ENCODE measurements around the gene L1TD1.
"Not testable (repeated sequence)": the region's sequence is repeated elsewhere in the genome, so short reads cannot be mapped to it uniquely, and the experiment has no call there.

The L1TD1 gene

DNA sequence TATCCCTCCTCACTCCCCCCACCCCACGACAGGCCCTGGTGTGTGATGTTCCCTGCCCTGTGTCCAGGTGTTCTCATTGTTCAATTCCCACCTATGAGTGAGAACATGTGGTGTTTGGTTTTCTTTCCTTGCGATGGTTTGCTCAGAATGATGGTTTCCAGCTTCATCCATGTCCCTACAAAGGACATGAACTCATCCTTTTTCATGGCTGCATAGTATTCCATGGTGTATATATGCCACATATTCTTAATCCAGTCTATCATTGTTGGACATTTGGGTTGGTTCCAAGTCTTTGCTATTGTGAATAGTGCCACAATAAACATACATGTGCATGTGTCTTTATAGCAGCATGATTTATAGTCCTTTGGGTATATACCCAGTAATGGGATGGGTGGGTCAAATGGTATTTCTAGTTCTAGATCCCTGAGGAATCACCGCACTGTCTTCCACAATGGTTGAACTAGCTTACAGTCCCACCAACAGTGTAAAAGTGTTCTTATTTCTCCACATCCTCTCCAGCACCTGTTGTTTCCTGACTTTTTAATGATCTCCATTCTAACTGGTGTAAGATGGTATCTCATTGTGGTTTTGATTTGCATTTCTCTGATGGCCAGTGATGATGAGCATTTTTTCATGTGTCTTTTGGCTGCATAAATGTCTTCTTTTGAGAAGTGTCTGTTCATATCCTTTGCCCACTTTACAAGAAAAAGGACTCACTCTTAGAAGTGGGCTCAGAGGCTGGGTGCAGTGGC is 45.2 kb downstream of the L1TD1 start:
- DNase-seq, result not testable (repeated sequence)

DNA sequence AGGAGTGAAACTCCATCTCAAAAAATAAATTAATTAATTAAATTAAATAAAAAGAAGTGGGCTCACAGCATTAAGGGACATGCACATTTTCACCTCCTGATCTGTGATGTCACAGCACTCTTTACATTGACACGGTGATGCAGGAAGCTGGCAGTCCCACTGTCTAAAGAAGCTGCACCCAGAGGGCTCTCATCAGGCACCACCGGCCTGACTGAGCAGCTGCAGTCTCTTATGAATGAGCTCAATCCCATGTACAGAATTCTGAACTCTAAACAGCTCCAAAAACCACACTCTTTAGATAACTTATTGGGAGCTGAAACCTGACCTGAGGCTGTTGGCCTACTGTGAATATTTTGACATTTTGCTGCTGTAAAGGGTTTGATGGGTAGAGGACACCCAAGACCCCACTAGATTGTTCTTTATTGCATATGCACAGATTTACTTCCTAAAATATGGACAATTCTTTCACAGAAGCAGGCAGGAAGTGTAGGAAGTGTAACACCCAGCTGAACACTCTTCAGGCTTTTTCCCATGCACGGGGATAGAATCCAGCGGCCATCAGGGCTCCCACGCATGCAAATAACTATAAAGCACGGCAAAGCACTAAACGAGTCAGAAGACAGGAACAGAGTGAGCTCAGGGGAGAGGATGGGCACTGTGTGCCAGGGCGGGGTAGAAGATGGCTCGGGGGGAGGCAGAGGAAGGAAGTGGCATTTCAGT is 46.2 kb downstream of the L1TD1 start:
- DNase-seq, result no peak

DNA sequence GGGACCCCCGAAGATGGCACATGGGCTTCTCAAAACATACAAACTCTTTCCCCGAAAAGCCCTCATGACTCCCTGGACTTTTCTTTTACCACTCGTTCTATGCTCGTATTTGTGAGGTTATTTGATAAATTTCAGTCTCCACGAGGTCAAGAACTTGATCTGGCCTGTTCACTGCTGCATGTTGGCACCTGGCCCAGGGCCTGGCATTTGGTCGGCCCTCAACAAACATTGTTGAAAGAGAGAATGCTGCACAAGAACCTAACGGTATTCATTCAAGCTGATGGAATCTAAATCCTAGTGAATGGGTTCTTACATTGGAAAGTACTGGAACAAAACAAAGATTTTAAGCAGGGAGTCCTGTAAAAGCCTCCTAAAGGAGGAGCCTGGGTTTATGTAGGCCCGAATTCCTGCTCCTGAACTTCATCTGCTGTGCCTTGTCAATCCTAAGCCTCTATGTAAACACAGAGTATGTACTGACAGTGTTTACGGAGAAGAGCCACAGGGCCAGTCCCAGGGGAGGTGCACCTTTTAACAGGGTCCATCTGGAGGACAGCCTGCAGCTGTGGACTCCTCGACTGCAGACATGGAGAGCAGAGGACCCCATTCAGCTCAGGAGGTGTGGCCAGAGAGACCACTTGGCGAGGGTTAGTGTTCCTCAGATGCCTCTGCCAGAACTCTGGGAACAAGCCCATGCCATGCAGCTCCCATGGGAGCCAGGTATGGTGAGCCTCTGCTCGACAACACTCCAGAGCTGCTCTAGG is 46.9 kb downstream of the L1TD1 start:
- DNase-seq, result no peak

DNA sequence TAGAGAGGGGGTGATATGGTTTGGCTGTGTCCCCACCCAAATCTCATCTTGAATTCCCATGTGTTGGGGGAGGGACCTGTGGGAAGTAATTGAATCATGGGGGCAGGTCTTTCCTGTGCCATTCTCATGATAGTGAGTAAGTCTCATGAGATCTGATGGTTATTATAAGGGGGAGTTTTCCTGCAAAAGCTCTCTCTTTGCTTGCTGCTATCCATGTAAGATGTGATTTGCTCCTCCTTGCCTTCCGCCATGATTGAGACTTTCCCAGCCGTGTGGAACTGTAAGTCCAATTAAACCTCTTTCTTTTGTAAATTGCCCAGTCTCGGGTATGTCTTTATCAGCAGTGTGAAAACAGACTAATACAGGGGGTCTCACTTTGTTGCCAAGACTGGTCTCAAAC is 49.7 kb downstream of the L1TD1 start:
- not testable (repeated sequence) for DNase-seq

DNA sequence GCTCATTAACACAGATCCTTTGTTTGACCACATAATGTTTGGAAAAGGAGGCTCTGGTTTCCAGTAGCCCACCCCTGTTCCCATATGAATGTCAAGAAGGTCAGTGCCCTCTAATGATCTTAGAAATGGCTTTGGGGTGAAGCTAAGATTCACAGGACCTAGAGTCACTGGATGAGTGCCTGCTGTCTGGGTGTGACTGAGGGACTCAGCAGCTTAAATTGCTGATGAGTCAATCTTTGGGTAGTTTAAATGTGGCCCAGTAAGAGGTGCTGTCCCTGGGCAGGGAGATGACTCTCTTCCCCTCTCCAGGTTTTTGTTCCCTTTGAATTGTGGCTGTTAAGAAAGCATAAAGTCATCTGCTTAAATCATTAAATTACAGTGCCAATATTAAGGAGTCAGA is 50.6 kb downstream of the L1TD1 start:
- peak; percentile 18 for DNase-seq

DNA sequence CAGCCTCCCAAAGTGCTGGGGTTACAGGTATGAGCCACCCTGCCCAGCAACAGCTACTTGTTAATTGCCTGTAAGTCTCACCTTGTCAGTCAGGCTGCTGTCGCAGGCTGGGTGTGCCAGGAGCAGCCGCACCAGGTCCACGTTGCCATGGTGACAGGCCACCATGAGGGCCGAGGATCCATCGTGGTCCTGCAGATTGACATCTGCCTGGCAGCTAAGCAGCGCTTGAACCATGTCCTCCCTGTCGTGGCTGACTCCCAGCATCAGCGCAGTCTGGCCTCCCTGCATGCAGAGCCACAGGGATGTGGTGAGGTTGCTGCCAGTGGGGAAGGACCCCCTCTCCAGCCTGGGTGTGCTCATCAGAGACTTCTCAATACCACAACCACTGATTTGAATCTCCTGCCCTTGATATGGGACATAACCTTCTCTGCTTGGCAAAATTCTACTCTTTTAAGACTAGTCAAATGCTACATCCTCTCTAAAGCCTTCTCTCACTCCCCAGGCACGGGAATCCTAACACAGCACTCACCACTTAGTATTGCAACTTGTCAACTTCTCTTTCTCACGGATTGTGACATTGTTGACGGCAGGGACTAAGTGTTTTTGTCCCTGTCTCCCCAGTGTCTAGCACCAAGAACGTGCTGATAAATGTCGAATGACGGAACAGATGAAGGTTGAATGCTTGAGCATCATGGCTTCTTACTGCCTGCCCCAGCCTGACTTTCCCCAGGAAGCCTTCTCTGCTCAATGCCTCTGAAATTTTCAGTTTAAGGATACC is 52.9 kb downstream of the L1TD1 start:
- no peak for DNase-seq

DNA sequence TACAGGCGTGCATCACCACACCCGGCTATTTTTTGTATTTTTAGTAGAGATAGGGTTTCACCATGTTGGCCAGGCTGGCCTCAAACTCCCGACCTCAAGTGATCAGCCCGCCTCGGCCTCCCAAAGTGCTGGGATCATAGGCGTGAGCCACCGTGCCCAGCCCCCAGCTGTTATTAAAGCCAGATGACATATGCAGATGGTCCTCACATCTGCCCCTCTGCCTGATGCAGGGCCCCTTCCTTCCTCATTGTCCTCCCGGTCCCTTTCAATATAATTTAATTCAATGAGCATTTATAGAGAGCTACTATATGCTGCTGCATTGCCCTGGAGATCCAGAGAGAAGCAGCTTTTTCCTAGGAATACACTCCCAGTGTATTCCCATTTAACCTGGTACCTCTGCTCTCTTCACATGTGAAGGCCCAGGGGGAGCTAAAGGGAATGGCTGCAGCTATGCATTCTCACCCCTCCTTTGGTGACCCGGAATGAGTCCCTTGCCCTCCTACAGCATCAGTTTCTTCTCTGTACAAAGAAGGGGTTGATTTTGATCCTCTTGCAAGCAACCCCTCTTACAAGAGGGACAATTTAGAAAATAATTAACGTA is 55.6 kb downstream of the L1TD1 start:
- no peak for DNase-seq

DNA sequence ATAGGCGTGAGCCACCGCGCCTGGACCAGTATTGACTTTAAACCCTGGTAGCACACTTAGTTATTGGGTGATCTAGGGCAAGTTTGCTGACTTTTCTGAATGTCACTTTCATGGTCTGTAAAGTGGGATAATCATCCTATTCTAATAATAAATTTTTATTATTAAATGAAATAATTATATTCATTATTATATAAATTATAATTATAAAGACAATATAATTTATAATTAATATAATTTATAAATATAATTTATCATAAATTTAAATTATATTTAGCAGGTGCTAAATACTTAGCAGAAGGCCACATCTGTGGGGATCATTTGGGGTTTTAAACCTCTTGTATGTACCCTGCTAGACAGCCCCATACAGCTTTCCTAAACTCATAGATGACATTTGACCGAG is 64.9 kb downstream of the L1TD1 start:
- no peak for DNase-seq

DNA sequence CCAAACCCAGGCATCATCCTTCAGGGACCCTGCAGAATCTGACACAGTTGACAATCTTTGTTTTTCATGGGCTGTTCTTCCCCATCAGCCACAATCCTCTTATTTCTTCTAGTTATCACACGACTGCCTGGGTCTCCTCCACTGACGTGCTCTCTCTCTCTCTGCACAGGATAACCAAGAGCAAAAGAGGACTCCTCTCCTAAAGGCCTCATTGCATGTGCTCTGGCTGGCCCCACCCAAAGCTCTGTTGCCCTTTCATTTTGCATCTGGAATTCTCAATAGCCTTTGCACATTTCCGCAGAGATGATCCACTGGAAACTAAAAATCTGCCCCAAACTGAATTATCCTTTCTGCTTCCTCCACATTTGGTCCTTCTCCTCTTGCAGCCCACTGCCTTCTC is 66.0 kb downstream of the L1TD1 start:
- DNase-seq, result no peak

Measured in T1000 (cell line).